ENCODE data around the gene ANXA10.

ANXA10 gene

DNA sequence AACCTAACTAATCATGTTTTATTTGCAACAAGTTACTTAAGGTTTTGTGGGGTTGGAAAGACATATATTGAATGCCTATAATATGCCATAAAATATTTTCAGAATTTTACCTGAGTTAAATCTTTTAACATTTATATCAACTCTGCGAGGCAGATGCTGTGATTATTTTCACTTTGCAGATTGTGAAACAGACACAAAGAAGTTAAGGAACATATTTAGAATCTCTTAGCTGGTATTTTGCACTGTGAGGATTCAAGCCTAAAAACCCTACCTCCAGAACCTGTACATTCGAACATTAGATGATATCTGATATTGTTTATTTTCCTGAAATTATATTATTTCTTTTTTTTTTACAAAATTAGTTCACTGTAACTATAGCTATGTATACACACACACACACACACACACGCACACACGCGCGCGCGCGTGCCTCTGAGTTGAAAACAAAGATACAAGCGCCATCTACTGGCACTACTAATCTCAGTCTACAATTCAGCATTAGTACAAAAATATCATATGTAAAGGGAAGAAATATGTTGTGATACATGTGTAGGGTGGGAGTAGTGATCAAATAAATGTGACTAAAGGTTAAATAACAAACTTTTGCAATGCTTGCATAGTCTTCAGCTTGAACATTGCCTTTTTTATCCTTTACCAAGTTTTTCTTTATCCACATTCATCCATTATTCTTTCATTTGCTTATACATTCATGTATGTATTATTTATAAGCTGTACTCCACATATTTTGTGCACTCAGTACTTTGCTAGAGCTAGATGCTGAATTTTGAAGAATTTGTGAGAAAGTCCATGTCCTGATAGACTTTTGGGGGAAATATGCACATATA, 61.5 kb downstream of the ANXA10 start:
- TF ChIP-seq CTCF (IDR thresholded peaks at IDR 0.05; ENCODE audit: control insufficient read depth, extremely low read depth, insufficient read depth): peak; percentile 75
- no peak overlapping the region for H3K4me3 ChIP-seq (ENCODE audit: low read depth, low read length)
- no peak for DNase-seq (ENCODE audit: low read depth)

- DNase-seq (ENCODE audit: low read depth): no peak
Measured at GRCh38 chr4:168154546-168155277, 62.4 kb downstream of the ANXA10 start.

DNA sequence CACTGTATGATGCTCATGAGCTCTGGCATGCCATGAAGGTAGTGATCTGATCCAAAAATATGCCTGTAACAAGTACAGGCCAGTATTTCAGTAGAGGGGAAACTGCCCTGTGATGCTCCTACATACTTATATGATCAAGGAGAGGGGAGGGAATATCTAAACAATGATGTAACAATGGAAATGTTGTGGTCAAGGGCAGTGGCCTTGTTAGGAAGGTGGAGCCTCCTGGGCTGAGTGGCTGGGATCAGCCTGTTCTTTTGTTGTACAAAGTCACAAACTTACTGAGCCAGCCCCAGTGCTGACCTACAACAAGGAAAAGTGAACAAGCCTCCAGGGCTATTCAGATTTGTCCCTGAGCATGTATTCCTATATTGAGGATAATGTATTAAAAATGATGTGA, 70.3 kb downstream of the ANXA10 start:
- TF ChIP-seq CTCF (IDR thresholded peaks at IDR 0.05; ENCODE audit: control insufficient read depth, extremely low read depth, insufficient read depth): no peak
- DNase-seq (ENCODE audit: low read depth): no peak
- H3K4me3 ChIP-seq (ENCODE audit: low read depth, low read length): no peak overlapping the region

More at GRCh38 chr4:168154546-168155277, 62.4 kb downstream of the ANXA10 start:
- no peak for TF ChIP-seq CTCF (IDR thresholded peaks at IDR 0.05; ENCODE audit: control insufficient read depth, extremely low read depth, insufficient read depth)
- H3K4me3 ChIP-seq (ENCODE audit: low read depth, low read length): no peak overlapping the region

DNA sequence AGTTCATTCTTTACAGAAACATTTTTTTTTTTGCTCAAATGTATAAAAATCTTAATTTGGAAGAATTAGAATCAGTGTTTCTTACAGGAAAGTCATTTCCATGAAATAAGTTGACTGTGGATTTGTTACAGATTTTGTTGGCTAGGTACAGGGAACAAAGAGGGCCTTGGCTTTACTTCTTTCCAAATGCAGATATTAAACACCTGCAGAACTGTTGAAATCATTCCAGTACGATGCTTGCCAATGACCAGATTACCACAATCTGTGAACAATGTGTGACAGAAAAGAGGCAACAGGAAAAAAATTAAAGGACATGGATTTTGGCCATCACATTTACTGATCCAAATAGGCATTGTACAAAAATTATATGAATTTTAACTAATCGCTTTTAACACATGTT, 70.8 kb downstream of the ANXA10 start:
- no peak for DNase-seq (ENCODE audit: low read depth)
- no peak overlapping the region for H3K4me3 ChIP-seq (ENCODE audit: low read depth, low read length)
- no peak for TF ChIP-seq CTCF (IDR thresholded peaks at IDR 0.05; ENCODE audit: control insufficient read depth, extremely low read depth, insufficient read depth)

- DNase-seq (ENCODE audit: low read depth): no peak
- no peak for TF ChIP-seq CTCF (IDR thresholded peaks at IDR 0.05; ENCODE audit: control insufficient read depth, extremely low read depth, insufficient read depth)
- no peak overlapping the region for H3K4me3 ChIP-seq (ENCODE audit: low read depth, low read length)
Measured at GRCh38 chr4:168164045-168164444, 71.7 kb downstream of the ANXA10 start.

DNA sequence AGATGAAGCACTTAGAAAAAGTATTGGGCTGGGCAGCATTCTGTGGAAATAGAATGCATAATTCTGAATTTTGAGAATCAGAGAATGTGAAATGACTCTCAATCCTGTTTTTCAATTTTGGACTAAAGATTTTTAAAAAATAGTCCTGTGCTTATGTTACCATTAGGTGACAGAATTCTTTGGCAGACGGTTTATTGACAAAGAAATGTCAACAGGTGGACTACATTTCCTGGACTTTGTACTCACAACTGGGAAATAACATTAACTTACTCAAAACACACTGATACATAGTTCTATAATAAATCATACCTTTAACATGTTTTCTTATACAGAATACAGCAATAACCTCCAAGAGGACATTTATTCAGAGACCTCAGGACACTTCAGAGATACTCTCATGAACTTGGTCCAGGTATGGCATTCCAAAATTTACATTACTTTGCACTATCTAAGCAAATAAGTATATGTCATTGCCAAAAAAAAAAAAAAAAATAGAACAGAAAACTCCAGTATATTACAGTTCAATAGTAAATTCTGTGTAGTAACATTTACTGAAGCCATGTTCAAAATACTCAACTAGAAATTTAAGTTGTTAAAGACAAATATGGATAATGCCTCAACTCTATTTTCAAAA, 72.7 kb downstream of the ANXA10 start:
- DNase-seq (ENCODE audit: low read depth): peak; percentile 75
- TF ChIP-seq CTCF (IDR thresholded peaks at IDR 0.05; ENCODE audit: control insufficient read depth, extremely low read depth, insufficient read depth): no peak
- H3K4me3 ChIP-seq (ENCODE audit: low read depth, low read length): no peak overlapping the region

All from LNCaP clone FGC (cell line).